Stimulated activated CD8-positive, alpha-beta memory T cell treated with anti-CD3 and anti-CD28 coated beads, Interleukin-7, amount 100 ng/mL, for 1 hour (primary cell): ENCODE results near the gene SYNPO.

Experiments
- DNase-seq, 2 donors: peaks; one replicate each; pipeline ENCODE4 v3.0.0-alpha.2; 2020; ENCODE audit warnings: low read depth in 2 of 2

SYNPO gene

DNA sequence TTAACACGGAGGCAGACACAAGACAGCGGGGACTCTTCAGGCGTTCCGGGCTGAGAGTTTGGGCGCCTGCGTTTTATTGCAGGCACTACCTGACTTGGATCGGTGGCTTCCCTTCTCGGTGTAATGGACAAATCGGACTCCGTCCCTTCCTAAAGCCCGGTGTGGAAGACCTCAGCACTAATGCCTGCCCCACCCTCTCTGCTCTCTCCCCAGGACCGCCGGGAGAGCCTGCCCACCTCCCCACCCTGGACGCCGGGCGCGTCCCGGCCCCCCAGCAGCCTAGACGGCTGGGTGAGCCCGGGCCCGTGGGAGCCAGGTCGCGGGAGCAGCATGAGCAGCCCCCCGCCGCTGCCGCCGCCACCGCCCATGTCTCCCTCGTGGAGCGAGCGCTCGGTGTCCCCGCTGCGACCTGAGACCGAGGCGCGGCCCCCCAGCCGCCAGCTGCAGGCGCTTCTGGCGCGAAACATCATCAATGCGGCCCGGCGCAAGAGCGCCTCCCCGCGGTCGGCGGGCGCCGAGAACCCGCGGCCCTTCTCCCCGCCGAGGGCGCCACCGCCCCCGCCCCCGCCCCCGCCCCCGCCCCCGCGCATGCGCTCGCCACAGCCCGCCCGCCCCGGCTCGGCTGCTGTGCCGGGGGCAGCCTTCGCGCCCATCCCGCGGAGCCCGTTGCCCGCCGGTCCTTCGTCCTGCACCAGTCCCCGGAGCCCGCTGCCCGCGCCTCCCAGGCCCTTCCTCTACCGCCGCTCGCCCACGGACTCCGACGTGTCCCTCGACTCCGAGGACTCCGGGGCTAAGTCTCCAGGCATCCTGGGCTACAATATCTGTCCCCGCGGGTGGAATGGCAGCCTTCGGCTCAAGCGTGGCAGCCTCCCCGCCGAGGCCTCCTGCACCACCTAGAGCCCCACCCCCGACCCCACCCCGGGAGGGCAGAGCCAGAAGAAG lies 16.0 kb downstream of the SYNPO start:
- DNase-seq = peak; percentile 57 to 62

DNA sequence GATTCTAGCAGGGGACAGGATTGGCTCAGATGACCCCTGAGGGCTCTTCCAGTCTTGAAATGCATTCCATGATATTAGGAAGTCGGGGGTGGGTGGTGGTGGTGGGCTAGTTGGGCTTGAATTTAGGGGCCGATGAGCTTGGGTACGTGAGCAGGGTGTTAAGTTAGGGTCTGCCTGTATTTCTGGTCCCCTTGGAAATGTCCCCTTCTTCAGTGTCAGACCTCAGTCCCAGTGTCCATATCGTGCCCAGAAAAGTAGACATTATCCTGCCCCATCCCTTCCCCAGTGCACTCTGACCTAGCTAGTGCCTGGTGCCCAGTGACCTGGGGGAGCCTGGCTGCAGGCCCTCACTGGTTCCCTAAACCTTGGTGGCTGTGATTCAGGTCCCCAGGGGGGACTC lies 17.7 kb downstream of the SYNPO start:
- no peak for DNase-seq

DNA sequence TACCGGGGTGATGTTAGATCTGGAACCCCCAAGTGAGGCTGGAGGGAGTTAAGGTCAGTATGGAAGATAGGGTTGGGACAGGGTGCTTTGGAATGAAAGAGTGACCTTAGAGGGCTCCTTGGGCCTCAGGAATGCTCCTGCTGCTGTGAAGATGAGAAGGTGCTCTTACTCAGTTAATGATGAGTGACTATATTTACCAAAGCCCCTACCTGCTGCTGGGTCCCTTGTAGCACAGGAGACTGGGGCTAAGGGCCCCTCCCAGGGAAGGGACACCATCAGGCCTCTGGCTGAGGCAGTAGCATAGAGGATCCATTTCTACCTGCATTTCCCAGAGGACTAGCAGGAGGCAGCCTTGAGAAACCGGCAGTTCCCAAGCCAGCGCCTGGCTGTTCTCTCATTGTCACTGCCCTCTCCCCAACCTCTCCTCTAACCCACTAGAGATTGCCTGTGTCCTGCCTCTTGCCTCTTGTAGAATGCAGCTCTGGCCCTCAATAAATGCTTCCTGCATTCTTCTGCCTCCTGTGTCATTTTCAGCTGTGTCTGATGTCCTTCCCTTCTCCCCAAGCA lies 18.3 kb downstream of the SYNPO start:
- no peak for DNase-seq

DNA sequence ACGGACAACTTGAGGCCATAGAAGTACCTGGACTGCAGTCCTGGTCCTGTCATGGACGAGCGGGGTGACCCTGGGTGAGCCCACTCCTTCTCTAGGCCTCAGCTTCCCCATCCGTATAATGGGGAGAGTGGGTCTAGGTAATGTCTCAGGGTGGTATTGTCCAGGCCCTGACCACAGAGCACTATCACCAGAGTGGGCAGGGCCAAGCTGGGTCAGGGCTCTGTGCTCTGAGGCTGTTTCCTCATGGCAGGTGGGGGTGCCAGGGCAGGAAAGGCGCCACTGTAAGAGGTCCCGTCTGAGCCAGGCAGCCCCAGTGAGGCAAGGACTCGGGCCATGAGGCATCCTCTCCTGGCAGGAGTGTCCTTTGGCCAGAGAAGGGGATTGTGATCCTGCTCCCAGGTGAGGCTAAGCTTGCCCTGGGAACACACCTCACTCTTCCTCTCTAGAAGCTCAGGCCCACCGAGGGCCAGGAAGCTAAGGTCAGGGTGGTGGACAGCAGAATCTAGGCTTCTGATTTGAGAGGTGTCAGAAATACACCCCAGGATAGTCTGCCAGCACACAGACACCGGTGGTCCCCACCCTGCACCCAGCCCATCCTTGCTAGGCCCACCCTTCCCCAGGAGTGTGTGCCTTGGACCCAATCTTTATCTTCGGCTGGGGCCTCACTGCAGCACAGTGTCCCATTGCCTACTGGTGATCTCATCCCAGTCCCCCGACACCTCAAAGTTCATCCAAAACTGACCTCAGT lies 19.1 kb downstream of the SYNPO start:
- no peak for DNase-seq

- DNase-seq = no peak
Observed at GRCh38 chr5:150660108-150660831, 19.8 kb downstream of the SYNPO start.

GRCh38 chr5:150661086-150661485 lies 20.6 kb downstream of the SYNPO start, which contains the start of gene MYOZ3:
Gene MYOZ3, plus strand, starts transcription at chr5:150661251. Its CDS starts 1,691 bp downstream, at chr5:150662942.
- no peak for DNase-seq

DNA sequence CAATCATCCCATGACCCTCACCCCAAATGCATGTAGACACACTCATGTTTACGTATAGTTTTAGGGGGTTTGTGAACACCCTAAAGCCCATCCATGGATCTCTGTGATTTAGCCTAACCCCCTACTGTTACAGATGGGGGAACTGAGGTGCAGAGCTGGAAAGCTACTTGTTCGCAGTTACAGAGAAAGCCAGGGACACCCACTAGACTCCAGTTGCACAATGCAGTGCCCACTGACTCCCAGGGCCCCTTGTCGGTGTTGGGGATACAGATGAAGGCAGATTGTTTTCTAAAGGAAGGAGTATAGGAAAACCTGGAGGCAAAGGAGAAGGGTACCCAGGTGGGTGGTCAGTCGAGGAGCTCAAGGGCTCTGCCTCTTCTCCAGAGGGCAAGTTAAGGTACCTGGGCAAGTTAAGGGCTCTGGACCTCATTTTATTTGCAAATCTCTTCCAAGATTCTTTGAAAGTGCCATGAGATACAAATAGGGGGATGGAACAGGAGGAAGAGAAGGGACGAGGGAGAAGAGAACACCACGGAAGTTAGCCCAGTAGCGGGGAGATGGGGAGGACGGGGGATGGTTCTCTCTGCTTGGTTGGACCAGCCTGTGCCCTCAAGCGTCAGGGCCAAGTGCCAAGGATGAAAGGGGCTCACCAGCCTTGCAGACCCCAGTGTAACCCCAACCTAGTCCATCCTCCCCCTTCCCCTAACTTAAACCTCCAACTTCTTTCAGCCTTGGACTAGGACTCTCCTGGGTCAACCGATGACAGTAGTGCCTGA lies 21.5 kb downstream of the SYNPO start:
- no peak for DNase-seq

DNA sequence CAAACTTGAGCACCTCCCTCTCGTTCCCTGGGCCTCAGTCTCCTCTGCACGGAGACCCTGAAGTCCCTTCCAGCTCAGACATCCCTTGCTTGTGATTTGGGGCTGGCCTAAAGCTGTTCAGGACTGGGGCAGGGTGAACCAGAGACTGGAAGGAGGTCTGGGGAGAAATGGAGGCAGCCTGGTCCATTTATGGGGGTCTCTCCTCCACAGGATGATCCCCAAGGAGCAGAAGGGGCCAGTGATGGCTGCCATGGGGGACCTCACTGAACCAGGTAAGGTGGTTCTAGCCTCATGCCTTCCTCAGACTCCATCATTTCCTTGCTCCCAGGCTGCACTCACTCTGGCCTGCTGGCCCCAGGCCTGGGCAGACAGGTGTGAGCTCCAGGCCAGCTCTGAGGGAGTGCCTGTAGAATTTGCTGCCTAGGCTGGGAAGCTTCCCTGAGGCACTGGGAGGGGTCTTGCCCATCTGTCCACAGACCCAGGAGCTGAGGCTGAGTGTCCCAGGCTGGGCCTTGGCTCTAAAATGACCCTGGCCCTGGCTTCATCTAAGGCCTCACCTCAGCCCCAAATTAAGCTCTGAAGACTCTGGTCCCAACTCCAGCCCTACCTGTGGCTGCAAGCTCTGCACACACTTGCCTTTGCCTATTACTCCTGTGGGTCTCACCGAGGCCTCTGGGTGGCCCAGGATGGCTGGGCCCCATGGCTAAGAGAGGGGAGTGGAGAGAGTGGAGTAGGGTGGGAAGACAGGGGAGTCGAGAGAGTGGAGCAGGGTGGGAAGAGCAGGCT lies 22.5 kb downstream of the SYNPO start:
- DNase-seq = no peak

DNA sequence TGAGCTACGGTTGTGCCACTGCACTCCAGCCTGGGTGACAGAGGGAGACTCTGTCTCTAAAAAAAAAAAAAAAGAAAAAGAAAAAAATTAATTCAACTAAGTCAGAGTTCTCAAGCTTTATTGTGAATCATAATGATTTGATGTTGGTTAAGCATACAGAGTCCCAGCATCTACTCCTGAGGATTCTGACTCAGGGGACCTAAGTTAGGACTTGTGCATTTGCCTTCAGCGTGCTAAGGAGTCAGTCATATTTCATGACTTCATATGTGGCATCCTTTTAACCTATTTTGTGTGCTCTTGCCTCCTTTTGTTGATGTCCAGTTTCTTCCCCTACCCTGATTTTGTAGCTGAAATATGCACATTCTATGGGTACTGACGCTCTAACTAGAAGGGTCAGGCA lies 23.5 kb downstream of the SYNPO start:
- DNase-seq = no peak

DNA sequence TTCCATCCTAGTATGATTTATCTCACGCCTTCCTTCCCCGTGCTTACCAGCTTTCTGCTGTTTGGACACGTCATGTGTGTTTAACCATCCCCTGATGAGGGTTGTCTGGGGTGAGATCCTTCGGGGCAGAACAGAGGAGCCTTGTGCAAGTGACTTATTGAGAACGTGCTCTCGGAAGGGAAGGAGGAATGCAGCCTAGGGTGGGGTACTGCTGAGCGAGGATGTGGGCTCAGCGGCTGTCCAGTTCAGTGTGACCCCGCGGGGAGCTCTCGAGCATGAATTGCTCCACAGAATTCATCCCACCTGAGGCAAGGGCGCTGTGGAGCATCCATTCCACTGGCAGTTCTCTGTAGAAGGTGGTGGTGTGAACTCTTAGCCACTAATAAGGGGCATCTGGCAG lies 24.6 kb downstream of the SYNPO start:
- DNase-seq = no peak

GRCh38 chr5:150670275-150670947 lies 30.0 kb downstream of the SYNPO start:
- DNase-seq = no peak

GRCh38 chr5:150670948-150671310 lies 30.5 kb downstream of the SYNPO start:
- DNase-seq = no peak

GRCh38 chr5:150671509-150672236 lies 31.2 kb downstream of the SYNPO start:
- no peak for DNase-seq

GRCh38 chr5:150672237-150672883 lies 31.9 kb downstream of the SYNPO start:
- DNase-seq = no peak

GRCh38 chr5:150672884-150673275 lies 32.4 kb downstream of the SYNPO start:
- DNase-seq = no peak

DNA sequence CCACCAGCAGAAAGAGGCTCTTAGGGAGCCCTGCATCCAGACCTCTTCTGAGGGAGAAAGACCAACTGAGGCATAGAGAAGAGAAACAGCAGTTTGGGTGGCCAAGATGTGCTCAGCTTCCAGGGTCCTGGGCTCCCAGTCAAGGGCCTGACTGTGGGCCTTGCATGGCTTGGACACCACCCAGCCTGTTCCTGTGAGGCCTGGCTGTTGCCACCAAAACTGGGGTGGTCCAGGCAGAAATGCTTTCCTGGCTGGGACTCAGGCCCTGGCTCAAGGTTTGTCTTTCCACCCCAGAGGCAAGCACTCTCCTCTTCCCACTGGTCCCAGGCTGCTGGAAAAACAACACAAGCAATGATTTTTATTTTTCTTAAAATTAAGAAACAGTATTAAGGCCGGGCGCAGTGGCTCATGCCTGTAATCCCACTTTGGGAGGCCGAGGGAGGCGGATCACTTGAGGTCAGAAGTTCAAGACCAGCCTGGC lies 33.9 kb downstream of the SYNPO start:
- no peak for DNase-seq

DNA sequence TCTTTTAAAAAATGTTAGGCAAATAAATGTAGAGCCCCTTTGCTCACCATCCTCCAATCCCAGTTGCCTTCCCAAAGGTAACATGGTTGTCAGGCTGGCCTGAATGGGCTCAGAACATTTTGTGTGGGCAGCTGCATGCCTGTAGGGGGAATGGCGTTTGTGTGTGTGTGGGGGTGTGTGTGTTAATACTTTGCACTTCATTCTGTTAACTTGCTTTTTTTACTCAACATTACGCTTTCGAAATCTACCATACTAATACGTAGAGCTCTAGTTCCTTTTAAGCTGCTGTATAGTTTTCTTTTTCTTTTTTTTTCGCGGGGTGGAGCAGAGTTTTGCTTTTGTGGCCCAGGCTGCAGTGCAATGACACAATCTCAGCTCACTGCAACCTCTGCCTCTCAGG lies 34.6 kb downstream of the SYNPO start:
- DNase-seq = no peak

DNA sequence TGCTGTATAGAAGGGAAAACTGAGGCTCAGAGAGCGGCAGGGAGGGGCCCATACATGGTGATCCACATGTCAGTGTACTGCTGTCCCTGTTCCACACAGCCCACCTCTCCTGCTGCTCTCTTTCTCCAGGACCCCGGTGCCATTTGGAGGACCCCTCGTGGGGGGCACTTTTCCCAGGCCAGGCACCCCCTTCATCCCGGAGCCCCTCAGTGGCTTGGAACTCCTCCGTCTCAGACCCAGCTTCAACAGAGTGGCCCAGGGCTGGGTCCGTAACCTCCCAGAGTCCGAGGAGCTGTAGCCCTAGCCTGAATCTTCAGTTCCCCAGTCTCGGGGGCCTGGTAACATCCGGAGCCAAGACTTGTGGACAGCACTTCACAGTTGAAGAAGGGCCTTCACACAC lies 36.1 kb downstream of the SYNPO start:
- no peak for DNase-seq
